GM19035 (cell line): ENCODE measurements around the gene SLC43A1.

Experiments used
- ATAC-seq: cut with Tn5 transposase; IDR thresholded peaks from one replicate; pipeline ENCODE4 v1.9.1; 2021; ENCODE audit not compliant: unreplicated experiment

SLC43A1 gene

GRCh38 chr11:57479911-57480310 lies 35.6 kb downstream of the SLC43A1 start:
- ATAC-seq, result no peak

DNA sequence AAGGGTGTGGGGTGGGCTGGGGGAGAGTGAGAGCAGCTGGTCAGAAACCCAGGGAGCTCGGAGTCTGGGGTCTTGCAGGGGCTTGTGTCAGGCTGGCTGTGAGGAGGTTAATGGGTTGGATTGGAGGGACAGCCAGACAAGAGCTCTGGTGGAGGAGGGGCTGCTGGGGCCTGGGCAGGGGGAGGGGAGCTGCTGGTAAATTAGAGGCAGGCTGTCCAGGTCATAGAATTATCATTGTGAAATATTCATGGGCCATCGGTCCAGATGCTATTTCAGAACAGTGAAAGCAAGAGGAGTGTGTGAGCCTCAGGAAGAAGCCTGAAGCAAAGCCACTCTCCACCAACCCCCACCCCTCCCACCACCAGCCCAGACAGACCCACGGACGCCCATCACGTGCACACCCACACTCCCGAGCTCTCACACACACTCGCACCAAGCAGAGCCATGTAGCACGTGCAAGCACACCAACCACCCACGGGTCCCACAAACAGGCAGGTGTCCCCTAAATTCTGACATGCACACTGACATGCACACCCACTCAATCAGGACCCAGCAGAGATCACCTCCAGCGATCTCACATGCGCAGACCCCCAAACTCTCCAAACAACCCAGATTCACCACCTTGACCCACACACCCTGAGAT lies 36.4 kb downstream of the SLC43A1 start:
- no peak for ATAC-seq

DNA sequence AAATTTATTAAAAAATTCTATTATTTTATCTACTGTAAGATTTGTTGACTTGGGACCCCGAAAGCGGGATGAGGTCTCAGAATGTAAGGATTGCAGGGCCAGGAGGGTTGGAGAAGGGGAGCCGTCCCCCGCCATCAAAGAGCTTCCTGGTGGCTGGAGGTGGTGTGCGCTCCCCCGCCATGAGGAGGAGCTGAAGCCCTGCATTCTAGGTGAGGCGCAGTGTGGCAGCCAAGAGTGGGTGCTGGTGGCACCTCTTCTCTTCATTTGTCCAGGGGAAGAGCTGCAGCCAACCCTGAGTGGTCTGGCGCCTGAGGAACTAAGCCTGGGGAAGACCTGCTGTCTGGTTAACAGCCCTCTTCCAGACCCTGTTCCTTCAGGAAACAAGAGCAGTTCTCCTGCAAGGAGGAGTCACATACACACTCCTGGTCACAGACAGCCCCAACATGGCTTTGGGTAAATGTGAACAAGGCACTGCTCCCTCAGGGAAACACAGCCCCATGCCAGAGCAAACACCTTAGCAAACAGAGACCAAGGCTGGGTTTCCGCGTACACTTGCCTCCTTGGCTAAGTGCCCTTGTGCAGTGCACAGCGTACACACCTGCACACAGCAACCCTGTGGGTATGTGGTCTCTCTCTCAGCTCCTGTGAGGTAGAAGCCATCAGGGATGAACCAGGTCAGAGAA lies 37.9 kb downstream of the SLC43A1 start:
- ATAC-seq, result no peak

- ATAC-seq, result peak; percentile 60
Observed at GRCh38 chr11:57476757-57477506, 38.6 kb downstream of the SLC43A1 start.

- ATAC-seq, result peak; percentile 39
Observed at GRCh38 chr11:57476047-57476756, 39.3 kb downstream of the SLC43A1 start.

DNA sequence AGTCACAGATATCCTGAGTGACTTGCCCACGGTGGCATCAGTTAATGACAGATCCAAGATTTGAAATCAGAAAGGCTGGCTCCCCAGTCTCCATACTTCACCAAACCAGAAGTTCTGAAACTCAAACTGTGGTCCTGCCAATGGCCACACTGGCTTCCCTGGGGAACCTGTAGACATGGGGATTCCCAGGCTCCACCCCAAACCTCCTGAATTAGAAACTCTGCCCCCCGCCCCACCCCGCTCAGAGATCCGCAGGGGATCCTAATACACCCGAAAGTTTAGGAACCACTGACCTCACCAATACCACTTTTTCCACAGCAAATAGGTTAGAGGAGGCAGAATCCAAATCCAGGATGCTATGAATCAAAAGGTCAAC lies 39.8 kb downstream of the SLC43A1 start:
- ATAC-seq, result no peak

GRCh38 chr11:57475191-57475590 lies 40.3 kb downstream of the SLC43A1 start:
- no peak for ATAC-seq

- no peak for ATAC-seq
Observed at GRCh38 chr11:57474803-57475115, 40.7 kb downstream of the SLC43A1 start.

- ATAC-seq, result no peak
Observed at GRCh38 chr11:57474017-57474802, 41.3 kb downstream of the SLC43A1 start.

- no peak for ATAC-seq
Observed at GRCh38 chr11:57473285-57473841, 42.1 kb downstream of the SLC43A1 start.

DNA sequence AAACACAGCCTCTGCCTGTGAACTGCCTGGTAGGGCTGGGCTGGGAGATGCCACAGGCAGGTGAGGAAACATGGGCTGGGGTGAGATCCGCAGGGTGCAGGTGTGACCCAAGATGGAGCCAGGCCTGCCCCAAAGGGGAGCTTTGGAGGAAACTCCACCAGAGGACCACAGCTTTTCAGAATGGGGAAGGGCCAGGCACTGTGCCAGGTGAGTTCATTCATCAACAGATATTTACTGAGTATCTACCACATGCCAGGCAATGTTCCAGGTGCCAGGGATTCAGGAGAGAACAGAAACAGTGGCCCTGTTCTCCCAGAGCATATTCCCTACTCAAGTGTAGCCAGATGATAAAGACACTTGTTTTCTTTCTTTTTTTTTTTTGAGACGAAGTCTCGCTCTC lies 44.0 kb downstream of the SLC43A1 start:
- ATAC-seq, result no peak

DNA sequence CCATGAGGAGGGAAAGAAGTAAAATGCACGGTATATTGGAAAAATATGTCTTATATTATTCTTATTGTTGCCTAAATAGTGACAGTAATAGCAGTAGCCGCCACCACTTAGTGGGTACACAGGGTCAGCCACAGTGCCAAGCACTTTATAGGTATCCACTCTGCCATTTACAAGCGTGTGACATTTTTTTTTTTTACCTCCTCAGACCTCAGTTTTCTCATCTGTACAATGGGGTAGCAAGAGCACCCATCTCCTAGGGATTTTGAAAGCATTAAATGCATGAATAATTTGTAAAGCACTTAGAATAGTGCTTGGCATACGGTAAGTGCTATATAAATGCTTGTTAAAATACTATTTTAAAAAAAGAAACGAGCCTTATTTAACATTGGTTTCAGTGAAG lies 46.2 kb downstream of the SLC43A1 start:
- ATAC-seq, result no peak

DNA sequence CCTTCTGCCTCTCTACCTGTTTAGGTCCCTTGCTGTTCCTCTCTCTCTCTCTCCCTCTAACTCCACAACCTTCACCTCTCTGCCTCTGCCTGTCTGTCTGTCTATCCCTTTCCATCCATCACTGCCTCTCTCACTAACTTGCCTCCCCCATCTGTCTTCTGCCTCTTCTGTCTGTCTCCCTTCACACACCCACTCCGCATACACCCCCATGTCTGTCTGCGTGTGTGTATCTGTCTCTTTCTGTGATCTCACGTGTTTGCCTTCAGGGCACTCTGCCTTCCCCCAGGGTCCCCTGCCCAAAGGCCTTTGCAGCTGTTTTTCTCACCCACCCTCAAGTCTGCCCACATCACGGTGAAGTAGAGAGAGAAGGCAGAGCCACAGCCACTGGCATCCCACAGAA lies 47.2 kb downstream of the SLC43A1 start:
- ATAC-seq, result no peak

GRCh38 chr11:57467508-57468157 lies 47.9 kb downstream of the SLC43A1 start:
- ATAC-seq, result no peak

DNA sequence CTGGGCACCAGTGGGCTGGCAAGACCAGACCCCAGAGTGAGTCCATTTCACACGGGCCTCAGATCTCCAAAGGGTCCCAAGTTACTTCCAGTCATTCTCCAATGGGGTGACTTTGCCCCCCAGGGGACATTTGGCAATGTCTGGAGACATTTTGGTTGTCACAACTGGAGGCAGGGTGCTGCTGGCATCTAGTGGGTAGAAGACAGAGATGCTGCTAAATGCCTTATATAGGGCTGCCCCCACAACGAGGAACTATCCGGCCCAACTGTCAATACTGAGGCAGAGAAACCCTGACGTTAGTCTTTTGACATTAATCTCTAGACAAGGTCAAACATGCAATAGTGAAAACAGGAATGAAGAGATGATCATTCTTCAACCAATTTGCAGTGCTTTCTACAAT lies 48.8 kb downstream of the SLC43A1 start:
- no peak for ATAC-seq

DNA sequence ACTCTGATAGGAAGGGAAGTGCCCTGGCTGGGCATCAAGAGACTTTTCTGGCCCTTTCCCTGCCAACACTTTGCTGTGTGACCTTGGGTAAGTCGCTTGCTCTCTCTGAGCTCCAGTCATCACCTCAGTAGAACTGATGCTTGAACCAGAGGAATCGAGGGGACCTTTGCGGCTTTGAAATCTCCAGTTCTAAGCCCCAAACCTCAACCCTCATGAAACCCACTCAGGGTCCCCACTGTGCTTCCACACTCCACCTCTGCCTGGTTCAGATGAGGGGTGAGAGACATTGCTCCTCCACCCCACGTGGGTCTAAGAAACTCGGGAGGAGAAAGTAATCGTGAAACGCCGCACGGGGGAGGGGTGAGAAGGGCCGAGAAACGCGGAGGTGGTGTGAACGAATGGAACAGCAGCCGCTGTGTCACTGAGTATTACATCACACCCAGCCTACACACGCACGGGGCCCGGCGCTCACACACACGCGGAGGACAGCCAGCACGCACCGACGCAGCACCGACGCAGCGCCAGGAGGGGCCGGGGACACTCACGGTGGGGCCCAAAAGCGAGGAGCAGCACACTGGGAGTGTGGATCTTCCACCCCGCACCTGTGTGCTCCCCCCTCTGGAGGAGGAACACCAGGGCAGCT lies 50.8 kb downstream of the SLC43A1 start:
- ATAC-seq, result no peak

GRCh38 chr11:57463671-57464538 lies 51.6 kb downstream of the SLC43A1 start:
- no peak for ATAC-seq

- ATAC-seq, result no peak
Observed at GRCh38 chr11:57462597-57462996, 52.9 kb downstream of the SLC43A1 start.
